T-helper 2 cell treated with Interferon-gamma antibody and Interleukin-4, amounts not matched to agents 5 μg/mL and 100 μg/mL, for 36 hours (primary cell): ENCODE results near the gene OR5AR1.

ENCODE experiments used
- DNase-seq: peaks from one replicate; pipeline ENCODE4 v3.0.0; 2021; ENCODE audit warnings: low spot score
- H3K27ac Mint-ChIP-seq: one replicate; pipeline ENCODE4 v1.8.0; 2021; ENCODE audit warnings: mild to moderate bottlenecking, mixed read lengths
- H3K27me3 Mint-ChIP-seq: one replicate; pipeline ENCODE4 v1.8.0; 2021; ENCODE audit warnings: low read depth, mixed read lengths
- H3K36me3 Mint-ChIP-seq: one replicate; pipeline ENCODE4 v1.8.0; 2021; ENCODE audit warnings: low read depth, mixed read lengths
- H3K4me1 Mint-ChIP-seq: one replicate; pipeline ENCODE4 v1.8.0; 2021; ENCODE audit warnings: low read depth, mixed read lengths
- H3K4me3 Mint-ChIP-seq: one replicate; pipeline ENCODE4 v1.8.0; 2022; ENCODE audit warnings: mild to moderate bottlenecking, moderate library complexity, mixed read lengths
- H3K9me3 Mint-ChIP-seq: one replicate; pipeline ENCODE4 v1.8.0; 2021; ENCODE audit warnings: mixed read lengths

OR5AR1 gene

GRCh38 chr11:56700914-56701485, 37.5 kb downstream of the OR5AR1 start:
- Mint-ChIP-seq H3K27me3 (no peaks in the 10 kb centered on the region), H3K9me3 (peaks cover 27% of the 10 kb centered on the region), H3K4me1 (no peaks in the 10 kb centered on the region), H3K27ac (no peak overlapping the region), H3K36me3 (no peaks in the 10 kb centered on the region), H3K4me3 (no peak overlapping the region)
- DNase-seq, result no peak

- H3K9me3 Mint-ChIP-seq, result peaks cover 21% of the 10 kb centered on the region
- H3K27ac Mint-ChIP-seq, result no peak overlapping the region
- no peak overlapping the region for H3K4me3 Mint-ChIP-seq
- no peaks in the 10 kb centered on the region for H3K4me1 Mint-ChIP-seq
- DNase-seq, result no peak
- H3K36me3 Mint-ChIP-seq, result no peaks in the 10 kb centered on the region
- no peaks in the 10 kb centered on the region for H3K27me3 Mint-ChIP-seq
Observed at GRCh38 chr11:56705784-56706396, 42.4 kb downstream of the OR5AR1 start.

GRCh38 chr11:56706486-56706885, 43.0 kb downstream of the OR5AR1 start:
- no peaks in the 10 kb centered on the region for H3K27me3 Mint-ChIP-seq
- H3K36me3 Mint-ChIP-seq, result no peaks in the 10 kb centered on the region
- H3K9me3 Mint-ChIP-seq, result peaks cover 22% of the 10 kb centered on the region
- H3K27ac Mint-ChIP-seq, result no peak overlapping the region
- H3K4me3 Mint-ChIP-seq, result no peak overlapping the region
- no peak for DNase-seq
- H3K4me1 Mint-ChIP-seq, result no peaks in the 10 kb centered on the region

GRCh38 chr11:56714206-56714605, 50.7 kb downstream of the OR5AR1 start:
- Mint-ChIP-seq H3K27me3 (no peaks in the 10 kb centered on the region), H3K4me1 (no peaks in the 10 kb centered on the region), H3K4me3 (no peak overlapping the region), H3K9me3 (peaks cover 27% of the 10 kb centered on the region), H3K27ac (no peak overlapping the region), H3K36me3 (no peaks in the 10 kb centered on the region)
- no peak for DNase-seq
